SKM-1 treated with dmso at 0.1 percent for 144 hours (cell line): ENCODE measurements around the gene FAM53A.

Source experiments
- DNase-seq: peaks from one replicate; lab custom pipeline; 2025; ENCODE audit not compliant: unreplicated experiment; lab: John Stamatoyannopoulos, UW

FAM53A gene

GRCh38 chr4:1683736-1684505 lies at the start of gene FAM53A:
FAM53A (minus strand) TSS chr4:1684313; CDS start chr4:1668741, 15,572 bp downstream.
- DNase-seq: peak; percentile 92

DNA sequence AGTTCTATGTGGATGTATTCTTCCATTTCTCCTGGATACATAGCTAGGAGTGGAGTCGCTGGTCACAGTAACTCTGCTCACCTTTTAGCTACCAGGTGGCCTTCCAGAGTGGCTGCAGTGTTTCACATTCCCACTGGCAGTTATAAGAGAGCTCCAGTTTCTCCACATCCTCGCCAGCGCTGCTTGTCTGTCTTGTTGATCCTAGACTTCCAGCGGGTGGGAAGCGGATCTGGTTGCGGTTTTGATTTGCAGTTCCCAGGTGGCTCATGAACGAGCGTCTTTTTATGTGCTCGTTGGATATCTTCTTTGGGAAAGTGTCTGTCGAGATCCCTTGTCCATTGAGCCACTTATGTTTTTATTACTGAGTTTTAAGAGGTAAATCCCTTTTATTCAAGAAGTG lies 48.8 kb upstream of the FAM53A start:
- no peak for DNase-seq

- DNase-seq: no peak
Measured at GRCh38 chr4:1731180-1731579, 47.1 kb upstream of the FAM53A start.

GRCh38 chr4:1730532-1731135 lies 46.5 kb upstream of the FAM53A start:
- no peak for DNase-seq

GRCh38 chr4:1728061-1728980 lies 44.2 kb upstream of the FAM53A start:
- DNase-seq: no peak

GRCh38 chr4:1727117-1728031 lies 43.3 kb upstream of the FAM53A start:
- peak; percentile 77 for DNase-seq

DNA sequence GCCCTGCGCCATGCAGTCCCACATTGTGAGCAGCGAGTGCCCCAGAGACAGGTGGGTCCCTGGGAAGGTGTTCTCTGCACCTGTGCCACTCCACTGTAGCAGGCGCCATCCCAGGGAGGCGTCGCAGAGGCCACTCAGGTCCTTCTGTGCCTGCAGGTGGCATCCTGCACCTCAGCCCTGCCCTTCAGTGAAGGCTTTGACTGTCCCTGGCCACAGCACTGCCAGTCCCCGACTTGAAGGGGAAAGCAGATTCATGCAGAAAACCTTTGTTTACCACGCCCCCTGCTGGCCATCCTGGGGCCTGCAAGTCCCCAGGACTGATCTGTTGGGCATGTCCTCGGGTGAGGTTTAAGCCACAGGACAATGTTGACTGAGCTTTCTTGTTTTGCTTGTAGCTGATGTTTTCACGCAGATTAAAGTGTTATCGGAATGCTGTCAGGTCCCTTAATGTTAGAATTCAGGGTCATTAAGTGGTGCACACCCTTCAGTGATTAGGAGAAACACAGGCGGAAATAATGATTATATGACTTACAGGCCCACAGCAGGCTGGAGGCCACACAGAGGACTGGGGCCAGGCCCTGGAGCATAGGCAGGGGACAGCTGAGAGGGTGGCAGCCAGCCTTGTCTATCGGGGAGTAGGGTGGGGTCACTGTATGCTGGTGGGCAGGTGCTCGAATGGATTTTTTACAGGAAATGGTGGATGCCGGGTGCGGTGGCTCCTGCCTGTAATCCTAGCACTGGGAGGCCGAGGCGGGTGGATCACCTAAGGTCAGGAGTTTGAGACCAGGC lies 42.2 kb upstream of the FAM53A start:
- peak; percentile 64 for DNase-seq

GRCh38 chr4:1725521-1725920 lies 41.4 kb upstream of the FAM53A start:
- no peak for DNase-seq

GRCh38 chr4:1723131-1723801 lies 39.2 kb upstream of the FAM53A start:
- peak; percentile 31 for DNase-seq

DNA sequence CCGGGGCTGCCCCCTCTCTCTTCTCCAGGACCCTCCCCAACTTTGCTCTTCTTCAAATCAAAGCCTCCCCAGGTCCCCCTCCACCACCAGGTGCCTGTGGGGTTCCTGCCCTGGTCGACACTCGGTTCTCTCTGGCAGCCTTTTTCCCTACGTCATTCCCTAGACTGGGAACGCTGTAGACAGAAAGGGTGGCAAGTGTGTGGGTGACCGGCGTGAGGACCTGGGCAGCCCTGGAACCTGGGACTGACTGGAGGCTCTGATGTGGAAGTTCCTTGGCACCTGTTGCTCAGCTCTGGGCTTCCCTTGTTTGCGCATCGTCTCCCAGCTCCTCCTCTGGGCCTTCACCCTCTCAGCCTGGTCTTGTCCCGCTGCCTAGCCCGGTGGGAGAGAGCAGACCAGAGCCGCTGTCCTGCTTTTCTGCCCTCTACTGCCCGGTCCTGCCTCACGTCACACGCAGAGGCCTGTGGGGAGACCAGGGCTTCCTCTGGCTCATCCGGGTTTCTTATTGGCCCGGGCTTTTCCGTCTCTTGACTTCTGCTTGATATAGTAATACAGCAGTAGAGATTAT lies 38.5 kb upstream of the FAM53A start:
- DNase-seq: no peak

DNA sequence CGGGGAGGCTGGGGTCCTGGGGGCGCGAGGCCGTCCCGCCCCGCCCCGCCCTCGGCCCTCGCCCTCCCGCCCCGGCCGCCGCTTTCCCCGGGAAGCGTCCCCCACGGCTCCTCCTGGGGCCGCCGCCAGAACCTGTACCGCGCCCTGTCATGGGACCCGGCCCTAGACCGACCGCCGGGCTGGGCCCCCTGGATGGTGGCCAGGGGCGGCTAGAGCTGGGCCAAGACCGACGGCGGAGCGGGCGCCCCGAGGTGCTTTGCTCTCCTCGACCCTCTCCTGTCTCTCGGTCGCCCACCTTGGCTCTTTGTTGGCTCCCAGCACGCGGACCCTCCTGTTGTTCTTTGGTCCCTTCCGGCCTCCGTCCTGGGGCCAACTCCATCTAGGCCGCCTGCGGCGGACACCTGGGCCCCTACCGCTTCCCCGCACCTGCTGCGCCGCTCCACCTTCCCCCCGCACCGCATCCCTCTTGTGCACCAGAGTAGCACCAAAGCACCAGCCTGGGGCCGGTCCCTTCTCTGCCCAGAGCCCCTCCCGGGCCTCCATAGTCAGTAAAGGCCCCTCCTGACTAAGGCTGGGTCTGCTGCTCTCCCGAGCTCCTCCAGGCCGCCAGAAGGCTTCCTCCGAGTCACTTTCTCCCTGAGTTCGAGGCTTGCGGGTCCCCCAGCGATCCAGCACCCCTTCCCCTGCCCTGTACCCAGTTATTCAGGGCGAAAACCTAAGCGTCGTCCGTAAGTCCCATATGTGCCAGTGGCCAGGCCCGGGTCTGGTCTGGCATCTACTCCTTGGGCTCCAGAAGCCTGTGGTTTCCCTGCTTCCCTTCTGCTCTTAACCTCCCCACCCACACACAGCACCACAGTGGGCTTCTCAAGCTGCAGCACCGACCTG lies 37.8 kb upstream of the FAM53A start:
- DNase-seq: no peak

GRCh38 chr4:1721003-1721665 lies 37.0 kb upstream of the FAM53A start, which contains the start of the genes TACC3 and TMEM129:
TACC3 (plus strand) TSS chr4:1721521; CDS start chr4:1723422, 1,901 bp downstream.
TMEM129 (minus strand) TSS chr4:1721323; CDS start chr4:1720837, 486 bp downstream.
- DNase-seq: peak; percentile 95

- peak; percentile 27 for DNase-seq
Measured at GRCh38 chr4:1720163-1720983, 36.3 kb upstream of the FAM53A start.

- no peak for DNase-seq
Measured at GRCh38 chr4:1718095-1718850, 34.2 kb upstream of the FAM53A start.
